ENCODE measurements around the gene ZNF407.

- no peak for TF ChIP-seq CTCF (IDR thresholded peaks at IDR 0.05)
- no peak for TF ChIP-seq EZH2phosphoT487 (IDR thresholded peaks at IDR 0.05)
- TF ChIP-seq EZH2 (IDR thresholded peaks at IDR 0.05) = no peak
These were observed 339.6 kb downstream of the ZNF407 start for GRCh38 chr18:74937291-74937690.

Measured in neural progenitor cell (in vitro differentiated cells).